SKM-1 treated with dmso at 0.1 percent for 144 hours (cell line): Measurements from ENCODE around the gene PCNX2.
A peak's percentile ranks its signal among the peaks of the same experiment; 100 is the strongest.

Source experiments
- DNase-seq: peaks from one replicate; lab custom pipeline; 2025; ENCODE audit not compliant: unreplicated experiment; lab: John Stamatoyannopoulos, UW

Gene PCNX2

GRCh38 chr1:233268389-233269022, 27.0 kb downstream of the PCNX2 start:
- DNase-seq = no peak

GRCh38 chr1:233261695-233262094, 33.8 kb downstream of the PCNX2 start:
- DNase-seq = no peak

GRCh38 chr1:233261206-233261605, 34.3 kb downstream of the PCNX2 start:
- no peak for DNase-seq

- DNase-seq = no peak
Observed at GRCh38 chr1:233257786-233258185, 37.7 kb downstream of the PCNX2 start.

- no peak for DNase-seq
Observed at GRCh38 chr1:233256789-233257188, 38.7 kb downstream of the PCNX2 start.

- no peak for DNase-seq
Observed at GRCh38 chr1:233256191-233256590, 39.3 kb downstream of the PCNX2 start.

- no peak for DNase-seq
Observed at GRCh38 chr1:233255145-233255544, 40.4 kb downstream of the PCNX2 start.

GRCh38 chr1:233253832-233254331, 41.6 kb downstream of the PCNX2 start:
- no peak for DNase-seq

GRCh38 chr1:233253231-233253831, 42.2 kb downstream of the PCNX2 start:
- DNase-seq = no peak

- DNase-seq = no peak
Observed at GRCh38 chr1:233252441-233252840, 43.1 kb downstream of the PCNX2 start.

- DNase-seq = no peak
Observed at GRCh38 chr1:233251201-233251720, 44.3 kb downstream of the PCNX2 start.

GRCh38 chr1:233248014-233248413, 47.5 kb downstream of the PCNX2 start:
- DNase-seq = no peak

GRCh38 chr1:233246965-233247364, 48.6 kb downstream of the PCNX2 start:
- DNase-seq = no peak

GRCh38 chr1:233245191-233245765, 50.2 kb downstream of the PCNX2 start:
- no peak for DNase-seq

- DNase-seq = no peak
Observed at GRCh38 chr1:233244183-233244582, 51.3 kb downstream of the PCNX2 start.

- DNase-seq = peak; percentile 99
Observed at GRCh38 chr1:233242827-233243483, 52.6 kb downstream of the PCNX2 start.

GRCh38 chr1:233241759-233242158, 53.8 kb downstream of the PCNX2 start:
- DNase-seq = no peak

GRCh38 chr1:233240829-233241682, 54.5 kb downstream of the PCNX2 start:
- peak; percentile 74 for DNase-seq

- no peak for DNase-seq
Observed at GRCh38 chr1:233240371-233240770, 55.2 kb downstream of the PCNX2 start.

GRCh38 chr1:233238884-233239431, 56.6 kb downstream of the PCNX2 start:
- no peak for DNase-seq
